ENCODE data around the gene APPL1.

Gene APPL1, protein sequence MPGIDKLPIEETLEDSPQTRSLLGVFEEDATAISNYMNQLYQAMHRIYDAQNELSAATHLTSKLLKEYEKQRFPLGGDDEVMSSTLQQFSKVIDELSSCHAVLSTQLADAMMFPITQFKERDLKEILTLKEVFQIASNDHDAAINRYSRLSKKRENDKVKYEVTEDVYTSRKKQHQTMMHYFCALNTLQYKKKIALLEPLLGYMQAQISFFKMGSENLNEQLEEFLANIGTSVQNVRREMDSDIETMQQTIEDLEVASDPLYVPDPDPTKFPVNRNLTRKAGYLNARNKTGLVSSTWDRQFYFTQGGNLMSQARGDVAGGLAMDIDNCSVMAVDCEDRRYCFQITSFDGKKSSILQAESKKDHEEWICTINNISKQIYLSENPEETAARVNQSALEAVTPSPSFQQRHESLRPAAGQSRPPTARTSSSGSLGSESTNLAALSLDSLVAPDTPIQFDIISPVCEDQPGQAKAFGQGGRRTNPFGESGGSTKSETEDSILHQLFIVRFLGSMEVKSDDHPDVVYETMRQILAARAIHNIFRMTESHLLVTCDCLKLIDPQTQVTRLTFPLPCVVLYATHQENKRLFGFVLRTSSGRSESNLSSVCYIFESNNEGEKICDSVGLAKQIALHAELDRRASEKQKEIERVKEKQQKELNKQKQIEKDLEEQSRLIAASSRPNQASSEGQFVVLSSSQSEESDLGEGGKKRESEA

GRCh38 chr3:57227204-57227929 is at the start of gene APPL1:
TSS of gene APPL1 (plus strand) at chr3:57227729. CDS start at chr3:57227884, 155 bp downstream.
- peak; percentile 82 for DNase-seq (ENCODE audit: low read depth)

- no peak for DNase-seq (ENCODE audit: low read depth)
These were observed 47.7 kb upstream of the APPL1 start for GRCh38 chr3:57179580-57180410.

DNA sequence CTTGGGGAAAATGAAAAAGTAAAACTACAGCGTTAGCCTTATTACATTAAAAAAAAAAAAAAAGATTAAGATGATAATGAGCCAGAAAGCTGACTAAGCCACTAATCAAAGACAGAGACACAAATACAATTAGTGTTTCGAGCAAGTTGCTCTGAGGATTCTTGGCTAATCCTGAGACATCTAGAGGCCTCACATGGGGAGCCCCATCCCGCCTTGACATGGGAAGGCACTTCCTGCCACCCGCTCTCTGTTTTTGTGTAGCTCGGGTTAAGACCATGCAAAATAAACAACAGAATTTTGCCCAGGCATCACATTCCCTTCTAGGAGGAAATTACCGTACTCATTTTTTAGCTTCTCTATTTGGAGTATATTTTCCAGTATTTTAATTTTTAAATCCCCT is 43.0 kb upstream of the APPL1 start:
- no peak for DNase-seq (ENCODE audit: low read depth)

DNA sequence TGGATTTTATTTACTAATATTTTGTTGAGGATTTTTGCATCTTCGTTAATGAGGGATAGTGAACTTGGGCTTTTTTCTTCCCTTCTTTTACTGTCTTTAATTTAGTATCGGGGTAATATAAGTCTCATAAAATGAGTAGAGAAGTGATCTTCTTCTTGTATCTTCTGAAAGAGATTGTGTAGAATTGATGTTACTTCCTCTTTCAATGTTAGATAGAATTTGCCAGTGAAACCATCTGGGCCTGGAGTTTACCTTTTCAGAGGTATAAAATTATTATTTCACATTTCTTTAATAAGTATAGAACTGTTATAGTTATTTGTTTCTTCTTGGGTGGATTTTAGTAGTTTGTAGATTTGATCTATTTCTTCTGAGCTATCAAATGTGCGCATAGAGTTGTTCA is 35.5 kb upstream of the APPL1 start:
- no peak for DNase-seq (ENCODE audit: low read depth)

DNA sequence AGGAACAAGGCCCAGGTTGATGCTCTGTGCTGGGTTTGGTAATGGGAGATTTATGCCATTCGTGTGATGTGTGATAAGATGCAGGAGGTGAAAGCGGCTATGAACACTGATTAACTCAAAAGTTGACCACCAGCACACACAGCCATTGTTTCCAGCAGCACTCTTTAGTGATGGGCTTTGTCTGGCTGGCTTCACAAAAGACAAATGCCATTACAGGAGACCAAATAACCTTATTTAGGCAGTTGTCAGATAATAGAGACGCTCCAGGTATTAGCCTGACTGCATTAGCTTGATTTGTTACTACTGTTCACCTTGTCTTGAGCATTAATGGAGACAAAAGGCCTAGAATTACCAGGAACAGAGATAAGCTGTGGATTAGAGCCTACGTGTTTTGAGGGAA is 32.9 kb upstream of the APPL1 start:
- no peak for DNase-seq (ENCODE audit: low read depth)

DNA sequence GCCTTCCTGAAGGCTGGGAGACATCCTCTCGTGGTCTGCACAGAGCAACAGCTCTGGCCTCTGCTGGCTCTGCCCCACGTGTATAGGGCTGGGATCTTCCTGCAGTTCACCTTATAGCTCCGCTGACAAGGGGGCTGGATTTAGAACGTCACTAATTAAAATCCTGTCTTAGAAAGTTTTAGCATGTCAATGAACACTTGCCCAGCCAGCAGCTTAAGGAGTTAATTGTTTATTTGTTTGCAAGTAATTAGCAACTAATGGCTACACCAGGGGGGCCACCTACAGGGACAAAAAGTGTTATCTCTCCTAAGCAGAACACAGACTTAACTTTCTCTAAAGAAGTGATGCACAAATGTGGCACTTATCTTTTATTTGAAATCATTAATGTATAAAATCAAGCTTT is 27.6 kb upstream of the APPL1 start, which contains the start of gene HESX1:
Gene HESX1 (minus strand): TSS at position 84 of the 403 bp plus-strand sequence. CDS start 60 bp downstream, at position 24.
- DNase-seq (ENCODE audit: low read depth) = no peak

DNA sequence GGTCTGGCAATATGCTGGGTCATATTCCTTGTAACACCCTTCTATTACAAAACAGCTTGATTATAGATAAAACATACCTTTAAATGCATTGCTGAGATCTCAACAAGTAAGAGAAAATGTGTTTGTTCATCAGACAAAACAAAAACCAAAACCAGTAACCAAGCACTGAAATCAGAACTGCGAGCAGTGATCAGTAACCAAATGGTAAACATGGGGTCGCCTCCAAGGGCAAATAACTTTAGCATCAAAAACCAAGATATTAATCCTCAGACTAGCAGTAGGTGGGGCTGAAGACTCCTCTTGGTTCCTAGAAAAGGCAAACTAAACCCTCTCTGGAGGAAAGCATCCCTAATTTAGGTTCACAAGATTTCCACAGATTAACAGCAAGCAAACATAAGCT is 21.1 kb upstream of the APPL1 start:
- DNase-seq (ENCODE audit: low read depth) = no peak

DNA sequence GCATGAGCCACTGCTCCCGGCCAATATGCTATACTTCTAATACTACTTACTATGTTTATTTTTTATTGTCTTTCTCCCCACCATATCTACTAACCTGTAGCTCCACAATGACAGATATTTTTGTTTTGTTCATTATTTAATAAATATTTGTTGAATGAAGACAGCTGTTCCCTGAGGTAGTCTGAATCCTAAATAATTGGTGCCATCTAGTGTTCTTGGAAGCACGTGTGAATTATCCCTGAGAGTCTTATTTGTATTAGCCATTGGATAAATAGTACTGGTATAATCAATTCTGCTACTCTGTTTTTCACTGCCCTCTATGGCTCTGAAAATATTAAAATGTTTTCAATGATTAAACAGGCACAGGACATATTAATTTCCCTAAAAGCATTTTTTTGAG is 5.6 kb upstream of the APPL1 start:
- DNase-seq (ENCODE audit: low read depth) = no peak

GRCh38 chr3:57224856-57225255 is 2.7 kb upstream of the APPL1 start:
- no peak for DNase-seq (ENCODE audit: low read depth)

DNA sequence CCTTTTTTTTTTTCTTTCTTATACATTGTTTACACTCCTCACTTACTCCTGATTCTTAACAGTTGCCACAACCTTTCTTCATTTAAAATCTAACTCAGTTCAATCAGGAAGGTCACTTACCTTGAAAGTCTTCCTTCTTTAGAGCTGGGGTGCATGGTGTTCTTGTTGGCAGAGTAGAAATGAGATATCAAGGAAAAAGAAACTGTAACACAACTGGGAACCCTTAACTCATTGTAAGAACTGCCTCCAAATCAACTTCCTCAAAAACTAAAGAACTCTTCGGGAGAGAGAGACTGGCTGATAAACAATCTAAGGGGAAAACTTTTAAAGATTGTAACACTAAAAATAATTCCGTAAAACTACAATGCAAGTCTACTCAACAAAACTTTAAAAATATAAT is 1.4 kb upstream of the APPL1 start:
- no peak for DNase-seq (ENCODE audit: low read depth)

- DNase-seq (ENCODE audit: low read depth) = peak; percentile 10
These were observed 612 bp downstream of the APPL1 start for GRCh38 chr3:57227930-57228751.

DNA sequence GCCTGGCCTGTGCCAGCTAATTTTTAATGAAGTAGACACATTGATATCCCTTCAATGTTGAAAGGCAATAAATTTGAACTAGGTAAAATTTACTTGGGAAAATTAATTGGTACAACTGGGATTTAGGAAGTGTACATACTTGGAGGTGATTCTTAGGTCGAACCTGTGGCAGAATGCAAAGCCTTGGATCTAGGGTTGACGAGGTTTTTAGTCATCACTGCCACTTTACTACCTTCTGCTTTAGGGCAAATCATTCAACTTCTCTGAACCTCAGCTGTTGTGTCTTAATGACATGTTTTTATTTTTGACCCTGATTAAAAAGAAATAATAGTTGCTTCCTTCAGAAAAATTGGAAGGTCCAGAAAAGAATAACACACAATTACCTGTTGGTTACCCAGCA is 2.5 kb downstream of the APPL1 start:
- DNase-seq (ENCODE audit: low read depth) = no peak

GRCh38 chr3:57233799-57234198 is 6.3 kb downstream of the APPL1 start:
- no peak for DNase-seq (ENCODE audit: low read depth)

GRCh38 chr3:57234613-57235575 is 7.4 kb downstream of the APPL1 start:
- no peak for DNase-seq (ENCODE audit: low read depth)

GRCh38 chr3:57244946-57245345 is 17.4 kb downstream of the APPL1 start:
- DNase-seq (ENCODE audit: low read depth) = no peak

DNA sequence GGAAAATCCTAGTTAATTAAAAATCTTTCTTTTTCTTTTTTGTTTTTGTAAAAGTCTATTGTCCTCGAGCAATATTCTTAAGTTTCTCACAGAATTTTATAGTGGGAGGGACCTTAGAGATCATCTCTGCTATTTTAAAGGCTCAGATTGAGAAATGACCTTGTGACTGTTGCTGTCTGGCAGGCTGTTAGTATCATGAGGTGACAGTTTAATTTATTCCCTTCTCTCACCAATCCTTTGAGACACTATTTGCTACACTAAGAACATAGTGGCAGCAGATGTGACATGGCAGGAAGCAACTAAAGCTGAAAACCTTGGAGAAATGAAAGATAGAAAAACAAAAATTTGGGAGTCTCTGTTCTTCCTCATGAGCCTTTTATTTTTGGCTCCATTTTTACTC is 24.9 kb downstream of the APPL1 start:
- DNase-seq (ENCODE audit: low read depth) = no peak

DNA sequence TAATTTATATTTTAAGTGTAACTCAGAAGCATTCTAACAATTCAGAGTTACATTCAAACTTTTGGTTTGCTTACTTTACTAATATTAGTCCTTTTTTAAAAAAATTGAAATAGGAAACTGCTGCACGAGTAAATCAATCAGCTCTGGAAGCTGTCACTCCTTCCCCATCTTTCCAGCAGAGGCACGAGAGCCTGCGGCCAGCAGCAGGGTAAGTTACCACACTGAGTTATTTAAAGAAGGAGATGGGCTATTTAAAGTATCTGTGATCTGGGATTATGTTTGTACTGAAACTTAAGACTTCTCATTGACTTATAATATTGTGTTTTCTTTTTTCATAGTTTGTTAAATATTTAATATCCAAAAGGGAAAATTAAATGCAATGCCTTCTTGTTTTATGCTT is 29.3 kb downstream of the APPL1 start:
- DNase-seq (ENCODE audit: low read depth) = no peak

GRCh38 chr3:57257678-57258077 is 30.1 kb downstream of the APPL1 start:
- no peak for DNase-seq (ENCODE audit: low read depth)

GRCh38 chr3:57261119-57261518 is 33.6 kb downstream of the APPL1 start:
- DNase-seq (ENCODE audit: low read depth) = no peak

DNA sequence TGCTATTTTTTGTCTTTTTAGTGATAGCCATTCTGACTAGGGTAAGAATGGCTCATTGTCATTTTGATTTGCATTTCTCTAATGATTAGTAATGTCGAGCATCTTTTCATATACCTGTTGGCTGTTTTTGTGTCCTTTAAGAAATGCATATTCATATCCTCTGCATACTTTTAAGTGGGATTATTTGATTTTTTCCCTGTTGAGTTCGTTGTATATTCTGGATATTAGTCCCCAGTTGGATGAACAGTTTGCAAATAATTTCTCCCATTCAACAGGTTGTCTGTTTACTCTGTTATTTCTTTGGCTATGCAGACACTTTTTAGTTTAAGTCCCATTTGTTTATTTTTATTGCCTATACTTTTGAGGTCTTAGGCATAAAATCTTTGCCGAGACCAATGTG is 34.4 kb downstream of the APPL1 start:
- DNase-seq (ENCODE audit: low read depth) = no peak
